Measurements from ENCODE around the gene KLHL29. TPM values are rescaled to one million over a fixed set of nuclear protein-coding genes. Genes with fewer than 3 reads are reported as not detected.

KLHL29 gene
- total RNA-seq, 1 donor from 2014 or later = 5.5 TPM

DNA sequence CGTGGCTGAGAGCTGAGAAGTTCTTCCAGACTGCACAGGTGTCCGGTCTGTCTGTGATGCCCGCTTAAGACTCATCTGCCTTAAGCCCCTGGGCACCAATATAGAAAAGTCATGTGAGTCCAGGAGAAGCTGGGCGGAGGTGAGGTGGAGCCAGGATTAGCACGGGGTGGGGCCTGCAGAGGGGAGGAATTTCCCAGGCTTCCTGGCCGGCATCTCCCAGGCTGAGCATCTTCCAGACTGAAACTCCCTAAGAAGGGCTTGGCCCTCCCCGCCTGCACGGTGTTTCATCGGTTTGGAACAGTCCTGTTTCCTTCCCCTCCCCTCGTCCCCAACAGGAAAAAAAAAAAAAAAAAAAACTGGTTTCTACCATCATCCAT is 271.6 kb downstream of the KLHL29 start:
- Histone ChIP-seq H3K79me2 (ENCODE audit: insufficient read depth, low read length) (no peaks in the 10 kb centered on the region), H3K9ac (ENCODE audit: low read length) (no peak overlapping the region), H3K4me3 (ENCODE audit: insufficient read depth, low read depth, low read length) (no peak overlapping the region), H3K27me3 (ENCODE audit: insufficient read depth, low read length) (peaks cover 3% of the 10 kb centered on the region), H3K4me2 (ENCODE audit: low read length) (no peak overlapping the region), H2AFZ (ENCODE audit: low read depth, low read length) (no peak overlapping the region), H4K20me1 (ENCODE audit: insufficient read depth, low read length) (no peaks in the 10 kb centered on the region), H3K36me3 (ENCODE audit: insufficient read depth, low read length) (no peaks in the 10 kb centered on the region), H3K4me1 (ENCODE audit: insufficient read depth, low read length) (no peaks in the 10 kb centered on the region), H3K27ac (ENCODE audit: low read depth, low read length) (no peak overlapping the region), H3K9me3 (ENCODE audit: insufficient read depth, low read depth, low read length) (no peaks in the 10 kb centered on the region)
- Mint-ChIP-seq H3K27ac (ENCODE audit: unreplicated experiment) (no peak overlapping the region), H3K27me3 (ENCODE audit: low read depth, unreplicated experiment) (peaks cover 54% of the 10 kb centered on the region), H3K36me3 (ENCODE audit: low read depth, unreplicated experiment) (peaks cover 6% of the 10 kb centered on the region), H3K9me3 (ENCODE audit: unreplicated experiment) (no peaks in the 10 kb centered on the region), H3K4me3 (ENCODE audit: unreplicated experiment) (no peak overlapping the region), H3K4me1 (ENCODE audit: low read depth, unreplicated experiment) (peaks cover 9% of the 10 kb centered on the region)
- FAIRE-seq (no peak), DNase-seq (ENCODE audit: low read depth) (no peak)
- TF ChIP-seq CTCF (IDR thresholded peaks at IDR 0.05; ENCODE audit: insufficient read depth, low read depth, low read length) = no peak
- no peak for TF ChIP-seq EZH2 (IDR thresholded peaks at IDR 0.05; ENCODE audit: insufficient read depth, low read length)

DNA sequence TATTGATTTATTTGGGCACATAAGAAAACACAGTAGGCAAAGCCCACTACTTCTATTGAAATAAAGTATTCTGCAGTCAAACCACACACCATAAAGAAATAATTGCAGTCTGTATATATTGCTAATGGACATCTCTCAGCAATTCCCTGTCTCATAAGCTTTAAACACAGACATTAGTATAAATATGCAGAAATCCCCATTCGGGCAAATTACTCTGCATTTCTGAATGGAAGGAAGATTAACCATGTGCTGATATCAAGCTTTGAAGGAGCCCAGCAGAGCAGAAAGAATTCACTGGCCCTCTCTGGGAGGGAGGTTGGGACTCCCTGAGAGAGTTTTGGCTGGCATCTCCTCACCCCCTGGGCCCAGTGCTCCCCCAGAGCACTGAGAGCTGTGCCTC is 272.4 kb downstream of the KLHL29 start:
- H3K4me2 ChIP-seq (ENCODE audit: low read length) = no peak overlapping the region
- Mint-ChIP-seq H3K9me3 (ENCODE audit: unreplicated experiment) (no peaks in the 10 kb centered on the region), H3K4me1 (ENCODE audit: low read depth, unreplicated experiment) (peaks cover 9% of the 10 kb centered on the region), H3K4me3 (ENCODE audit: unreplicated experiment) (no peak overlapping the region), H3K27ac (ENCODE audit: unreplicated experiment) (no peak overlapping the region), H3K27me3 (ENCODE audit: low read depth, unreplicated experiment) (peaks cover 58% of the 10 kb centered on the region), H3K36me3 (ENCODE audit: low read depth, unreplicated experiment) (peaks cover 6% of the 10 kb centered on the region)
- H3K4me1 ChIP-seq (ENCODE audit: insufficient read depth, low read length) = no peaks in the 10 kb centered on the region
- H3K27me3 ChIP-seq (ENCODE audit: insufficient read depth, low read length) = peaks cover 5% of the 10 kb centered on the region
- no peak overlapping the region for H2AFZ ChIP-seq (ENCODE audit: low read depth, low read length)
- no peak overlapping the region for H3K27ac ChIP-seq (ENCODE audit: low read depth, low read length)
- FAIRE-seq (no peak), DNase-seq (ENCODE audit: low read depth) (no peak)
- H3K9ac ChIP-seq (ENCODE audit: low read length) = no peak overlapping the region
- H3K79me2 ChIP-seq (ENCODE audit: insufficient read depth, low read length) = no peaks in the 10 kb centered on the region
- TF ChIP-seq CTCF (IDR thresholded peaks at IDR 0.05; ENCODE audit: insufficient read depth, low read depth, low read length) (no peak), EZH2 (IDR thresholded peaks at IDR 0.05; ENCODE audit: insufficient read depth, low read length) (no peak)
- H3K36me3 ChIP-seq (ENCODE audit: insufficient read depth, low read length) = no peaks in the 10 kb centered on the region
- no peaks in the 10 kb centered on the region for H4K20me1 ChIP-seq (ENCODE audit: insufficient read depth, low read length)
- no peak overlapping the region for H3K4me3 ChIP-seq (ENCODE audit: insufficient read depth, low read depth, low read length)
- H3K9me3 ChIP-seq (ENCODE audit: insufficient read depth, low read depth, low read length) = no peaks in the 10 kb centered on the region

DNA sequence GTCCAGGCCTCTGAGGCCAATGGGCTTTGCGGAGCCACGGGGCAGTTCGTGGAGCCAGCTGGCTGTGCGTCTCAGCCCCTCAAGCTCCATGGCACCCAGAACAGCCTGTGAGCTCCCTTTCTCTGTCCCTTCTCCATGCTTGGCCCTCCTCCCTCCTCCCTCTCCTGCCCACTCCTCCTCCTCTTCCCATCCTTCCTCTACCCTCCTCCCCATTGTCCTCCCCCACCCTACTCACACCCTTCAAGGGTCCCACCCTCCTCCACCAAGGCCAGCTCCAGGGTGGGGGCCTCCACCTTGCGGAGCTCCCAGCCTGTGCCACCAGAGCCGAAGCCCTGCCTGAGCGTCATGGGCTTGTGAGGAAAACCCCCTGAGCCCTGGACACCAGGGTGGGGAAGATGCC is 273.0 kb downstream of the KLHL29 start:
- no peak overlapping the region for H2AFZ ChIP-seq (ENCODE audit: low read depth, low read length)
- H3K9ac ChIP-seq (ENCODE audit: low read length) = no peak overlapping the region
- Mint-ChIP-seq H3K27me3 (ENCODE audit: low read depth, unreplicated experiment) (peaks cover 58% of the 10 kb centered on the region), H3K36me3 (ENCODE audit: low read depth, unreplicated experiment) (peaks cover 6% of the 10 kb centered on the region), H3K4me1 (ENCODE audit: low read depth, unreplicated experiment) (peaks cover 9% of the 10 kb centered on the region), H3K4me3 (ENCODE audit: unreplicated experiment) (no peak overlapping the region), H3K27ac (ENCODE audit: unreplicated experiment) (no peak overlapping the region), H3K9me3 (ENCODE audit: unreplicated experiment) (no peaks in the 10 kb centered on the region)
- H3K4me3 ChIP-seq (ENCODE audit: insufficient read depth, low read depth, low read length) = no peak overlapping the region
- DNase-seq (ENCODE audit: low read depth) (no peak), FAIRE-seq (no peak)
- H3K27ac ChIP-seq (ENCODE audit: low read depth, low read length) = no peak overlapping the region
- no peaks in the 10 kb centered on the region for H3K4me1 ChIP-seq (ENCODE audit: insufficient read depth, low read length)
- TF ChIP-seq EZH2 (IDR thresholded peaks at IDR 0.05; ENCODE audit: insufficient read depth, low read length) (no peak), CTCF (IDR thresholded peaks at IDR 0.05; ENCODE audit: insufficient read depth, low read depth, low read length) (no peak)
- no peak overlapping the region for H3K4me2 ChIP-seq (ENCODE audit: low read length)
- H3K79me2 ChIP-seq (ENCODE audit: insufficient read depth, low read length) = no peaks in the 10 kb centered on the region
- peaks cover 8% of the 10 kb centered on the region for H3K27me3 ChIP-seq (ENCODE audit: insufficient read depth, low read length)
- no peaks in the 10 kb centered on the region for H3K9me3 ChIP-seq (ENCODE audit: insufficient read depth, low read depth, low read length)
- no peaks in the 10 kb centered on the region for H3K36me3 ChIP-seq (ENCODE audit: insufficient read depth, low read length)
- H4K20me1 ChIP-seq (ENCODE audit: insufficient read depth, low read length) = no peaks in the 10 kb centered on the region
